ENCODE data around the gene RNF182.

RNF182 gene

GRCh38 chr6:13952101-13952500 lies 27.3 kb downstream of the RNF182 start:
- no peak for TF ChIP-seq OSR1 (CRISPR knock-in tag; IDR thresholded peaks at IDR 0.05)
- TF ChIP-seq TSHZ2 (CRISPR knock-in tag; IDR thresholded peaks at IDR 0.05) = no peak
- no peak for TF ChIP-seq SNAI2 (CRISPR knock-in tag; IDR thresholded peaks at IDR 0.05)
- TF ChIP-seq PPARA (CRISPR knock-in tag; IDR thresholded peaks at IDR 0.05; ENCODE audit: borderline replicate concordance) = no peak
- ATAC-seq = no peak

- TF ChIP-seq ZC3H10 (CRISPR knock-in tag; IDR thresholded peaks at IDR 0.05) = no peak
- TF ChIP-seq PPARA (CRISPR knock-in tag; IDR thresholded peaks at IDR 0.05; ENCODE audit: borderline replicate concordance) = no peak
- TF ChIP-seq OSR1 (CRISPR knock-in tag; IDR thresholded peaks at IDR 0.05) = no peak
- no peak for TF ChIP-seq SNAI2 (CRISPR knock-in tag; IDR thresholded peaks at IDR 0.05)
- no peak for TF ChIP-seq POU6F1 (CRISPR knock-in tag; IDR thresholded peaks at IDR 0.05; ENCODE audit: borderline replicate concordance, low read depth)
- no peak for TF ChIP-seq BACH2 (CRISPR knock-in tag; IDR thresholded peaks at IDR 0.05; ENCODE audit: borderline replicate concordance)
- TF ChIP-seq ZNF565 (CRISPR knock-in tag; conservative IDR thresholded peaks at IDR 0.05; ENCODE audit: low read depth) = no peak
- TF ChIP-seq GLIS3 (CRISPR knock-in tag; IDR thresholded peaks at IDR 0.05) = no peak
- no peak for TF ChIP-seq ZFP30 (CRISPR knock-in tag; IDR thresholded peaks at IDR 0.05)
- no peak for TF ChIP-seq PATZ1 (CRISPR knock-in tag; IDR thresholded peaks at IDR 0.05; ENCODE audit: borderline replicate concordance)
- TF ChIP-seq ESRRG (CRISPR knock-in tag; IDR thresholded peaks at IDR 0.05) = no peak
- TF ChIP-seq TOX (CRISPR knock-in tag; IDR thresholded peaks at IDR 0.05; ENCODE audit: borderline replicate concordance) = no peak
- no peak for TF ChIP-seq CREB5 (CRISPR knock-in tag; IDR thresholded peaks at IDR 0.05; ENCODE audit: low read depth)
- TF ChIP-seq ISL1 (CRISPR knock-in tag; IDR thresholded peaks at IDR 0.05) = no peak
- no peak for TF ChIP-seq ZNF8 (CRISPR knock-in tag; IDR thresholded peaks at IDR 0.05)
- TF ChIP-seq ZFP3 (CRISPR knock-in tag; IDR thresholded peaks at IDR 0.05) = no peak
- no peak for TF ChIP-seq TSHZ2 (CRISPR knock-in tag; IDR thresholded peaks at IDR 0.05)
- TF ChIP-seq ARNTL (CRISPR knock-in tag; IDR thresholded peaks at IDR 0.05; ENCODE audit: borderline replicate concordance, low read depth) = no peak
- no peak for TF ChIP-seq TCF4 (CRISPR knock-in tag; IDR thresholded peaks at IDR 0.05; ENCODE audit: borderline replicate concordance)
Measured at GRCh38 chr6:13953061-13953705, 28.4 kb downstream of the RNF182 start.

More at GRCh38 chr6:13953061-13953705, 28.4 kb downstream of the RNF182 start:
- peak; percentile 41; the same call in 2 of the 3 replicates for ATAC-seq

All from SK-N-SH treated with all-trans-retinoic acid at 6 μM for 48 hours (cell line).